Measurements from ENCODE around the gene NACC2. TPM values are rescaled to one million over a fixed set of nuclear protein-coding genes. Genes with fewer than 3 reads are reported as not detected.

NACC2 gene
- total and polyA plus RNA-seq, 2 donors (not counting 1 experiment from before 2014, with no cell fraction given), result 0.34 to 1.9 TPM

DNA sequence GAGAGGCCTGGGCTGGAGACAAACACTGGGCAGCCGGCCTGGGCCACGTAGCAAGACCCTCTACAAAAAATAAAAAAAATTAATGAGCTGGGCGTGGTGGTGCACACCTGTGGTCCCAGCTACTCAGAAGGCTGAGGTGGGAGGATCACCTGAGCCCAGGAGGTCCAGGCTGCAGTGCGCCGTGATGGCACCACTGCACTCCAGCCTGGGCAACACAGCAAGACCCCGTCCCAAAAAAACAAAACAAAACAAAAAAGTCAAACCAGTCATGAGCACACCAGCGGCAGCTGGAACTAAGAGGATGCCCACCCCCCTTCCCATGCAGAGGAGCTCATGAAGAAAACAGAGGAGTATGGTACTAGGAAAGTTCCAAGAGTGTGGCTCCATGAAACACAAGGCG, 131.8 kb downstream of the NACC2 start:
- Mint-ChIP-seq H3K27me3 (peaks cover 24% of the 10 kb centered on the region), H3K4me1 (peaks cover 29% of the 10 kb centered on the region), H3K4me3 (no peak overlapping the region), H3K9me3 (ENCODE audit: insufficient read depth) (no peaks in the 10 kb centered on the region), H3K27ac (no peak overlapping the region)
- WGBS (ENCODE audit: insufficient coverage), result 86% methylated on average over 4 of the region's 8 CpGs
- ATAC-seq (ENCODE audit: low read depth) (no peak), DNase-seq (no peak)
- Histone ChIP-seq H3K79me2 (ENCODE audit: control insufficient read depth, insufficient read depth, low read length) (peaks cover 26% of the 10 kb centered on the region), H3K4me1 (ENCODE audit: control insufficient read depth in 2 of 2, insufficient read depth in 2 of 2, low read length in 2 of 2) (peaks cover 11 to 26% of the 10 kb centered on the region in 2 donors), H3K36me3 (replicated peaks in 1 of 2; ENCODE audit: control extremely low read depth in 1 of 2, control insufficient read depth in 1 of 2, extremely low read depth in 1 of 2, insufficient read depth in 2 of 2, low read length in 1 of 2) (no peaks in the 10 kb centered on the region), H4K20me1 (ENCODE audit: control insufficient read depth, insufficient read depth, low read length, poor library complexity, severe bottlenecking) (peaks cover 11% of the 10 kb centered on the region), H2AFZ (ENCODE audit: insufficient read depth, low read depth, low read length, poor library complexity, severe bottlenecking) (no peak overlapping the region), H3K4me2 (replicated peaks; ENCODE audit: low read depth, low read length, poor library complexity, severe bottlenecking) (no peak overlapping the region), H3K27ac (ENCODE audit: low read length in 2 of 2) (no peak overlapping the region), H3K9ac (ENCODE audit: low read length) (no peak overlapping the region), H3K4me3 (ENCODE audit: control extremely low read depth in 1 of 5, extremely low read depth in 1 of 5, insufficient read depth in 1 of 5, low read depth in 2 of 5, low read length in 4 of 5) (no peak overlapping the region), H3K9me3 (ENCODE audit: control extremely low read depth in 1 of 3, control insufficient read depth in 2 of 3, insufficient read depth in 1 of 3, low read length in 2 of 3) (peaks cover 0 to 7% (median 0%) of the 10 kb centered on the region in 3 donors), H3K27me3 (replicated peaks in 1 of 4; ENCODE audit: control extremely low read depth in 1 of 4, control insufficient read depth in 3 of 4, insufficient read depth in 4 of 4, low read length in 3 of 4) (peaks cover 0 to 25% (median 0%) of the 10 kb centered on the region in 4 experiments)
- ChIA-PET POLR2A (no interaction called here), CTCF (interaction anchor here (1.4 to 1.8 kb wide), 2 partner anchors 159 to 262 kb away, joined by 3 to 7 read pairs; no protein-coding TSS in a partner anchor)
- intact Hi-C loops (cut with micrococcal nuclease), result loop anchor here (10.0 kb wide), 1 partner anchor 281 kb away; the partner anchor contains the start of gene QSOX2
- TF ChIP-seq, protein P1, sequence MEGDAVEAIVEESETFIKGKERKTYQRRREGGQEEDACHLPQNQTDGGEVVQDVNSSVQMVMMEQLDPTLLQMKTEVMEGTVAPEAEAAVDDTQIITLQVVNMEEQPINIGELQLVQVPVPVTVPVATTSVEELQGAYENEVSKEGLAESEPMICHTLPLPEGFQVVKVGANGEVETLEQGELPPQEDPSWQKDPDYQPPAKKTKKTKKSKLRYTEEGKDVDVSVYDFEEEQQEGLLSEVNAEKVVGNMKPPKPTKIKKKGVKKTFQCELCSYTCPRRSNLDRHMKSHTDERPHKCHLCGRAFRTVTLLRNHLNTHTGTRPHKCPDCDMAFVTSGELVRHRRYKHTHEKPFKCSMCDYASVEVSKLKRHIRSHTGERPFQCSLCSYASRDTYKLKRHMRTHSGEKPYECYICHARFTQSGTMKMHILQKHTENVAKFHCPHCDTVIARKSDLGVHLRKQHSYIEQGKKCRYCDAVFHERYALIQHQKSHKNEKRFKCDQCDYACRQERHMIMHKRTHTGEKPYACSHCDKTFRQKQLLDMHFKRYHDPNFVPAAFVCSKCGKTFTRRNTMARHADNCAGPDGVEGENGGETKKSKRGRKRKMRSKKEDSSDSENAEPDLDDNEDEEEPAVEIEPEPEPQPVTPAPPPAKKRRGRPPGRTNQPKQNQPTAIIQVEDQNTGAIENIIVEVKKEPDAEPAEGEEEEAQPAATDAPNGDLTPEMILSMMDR (IDR thresholded peaks at IDR 0.05), result no peak
- no peak for TF ChIP-seq EZH2 (IDR thresholded peaks at IDR 0.05; ENCODE audit: borderline replicate concordance, insufficient read depth, low read depth, low read length, poor library complexity, severe bottlenecking)

DNA sequence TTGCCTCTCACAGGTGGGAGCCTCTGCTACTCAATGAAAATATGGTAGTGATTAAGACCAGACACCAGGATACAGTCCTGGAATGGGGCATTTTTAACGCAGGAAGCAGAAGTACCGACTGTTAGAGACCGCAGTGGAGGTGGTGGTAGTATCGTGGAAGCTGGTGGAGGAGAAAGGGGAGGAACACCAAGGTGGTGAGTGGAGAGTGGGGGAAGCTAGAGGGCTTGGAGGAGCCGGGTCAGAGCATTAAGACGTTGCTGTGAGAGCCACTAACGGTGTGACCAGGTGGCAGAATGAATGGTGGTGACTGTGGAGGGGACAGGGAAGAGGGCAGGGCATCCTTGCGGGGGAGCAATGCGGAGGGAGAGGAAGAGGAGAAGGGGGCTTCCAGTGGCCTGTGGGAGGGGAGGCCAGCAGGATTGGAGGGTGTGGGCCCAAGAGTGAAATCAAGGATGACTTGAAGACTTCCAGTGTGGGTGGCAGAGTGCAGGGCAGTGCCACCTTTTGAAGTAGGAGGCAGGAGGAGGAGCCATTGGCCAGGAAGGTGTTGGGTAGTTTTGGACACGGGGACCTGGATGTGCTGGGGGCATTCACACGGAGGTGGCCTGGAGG, 132.3 kb downstream of the NACC2 start:
- no peak overlapping the region for H3K27ac ChIP-seq (ENCODE audit: low read length in 2 of 2)
- no peak overlapping the region for H3K4me3 ChIP-seq (ENCODE audit: control extremely low read depth in 1 of 5, extremely low read depth in 1 of 5, insufficient read depth in 1 of 5, low read depth in 2 of 5, low read length in 4 of 5)
- intact Hi-C loops (cut with micrococcal nuclease), result loop anchor here (10.0 kb wide), 1 partner anchor 282 kb away; the partner anchor contains the start of gene QSOX2
- no peak for ATAC-seq (ENCODE audit: low read depth)
- H3K36me3 ChIP-seq (replicated peaks in 1 of 2; ENCODE audit: control extremely low read depth in 1 of 2, control insufficient read depth in 1 of 2, extremely low read depth in 1 of 2, insufficient read depth in 2 of 2, low read length in 1 of 2), result no peaks in the 10 kb centered on the region
- H3K4me3 Mint-ChIP-seq, result peak overlapping the region; percentile 42
- peaks cover 0 to 7% (median 0%) of the 10 kb centered on the region in 3 donors for H3K9me3 ChIP-seq (ENCODE audit: control extremely low read depth in 1 of 3, control insufficient read depth in 2 of 3, insufficient read depth in 1 of 3, low read length in 2 of 3)
- no peak overlapping the region for H3K9ac ChIP-seq (ENCODE audit: low read length)
- H3K27me3 ChIP-seq (replicated peaks in 1 of 4; ENCODE audit: control extremely low read depth in 1 of 4, control insufficient read depth in 3 of 4, insufficient read depth in 4 of 4, low read length in 3 of 4), result peaks cover 0 to 22% (median 0%) of the 10 kb centered on the region in 4 experiments
- peaks cover 30% of the 10 kb centered on the region for H3K79me2 ChIP-seq (ENCODE audit: control insufficient read depth, insufficient read depth, low read length)
- no peak for TF ChIP-seq EZH2 (IDR thresholded peaks at IDR 0.05; ENCODE audit: borderline replicate concordance, insufficient read depth, low read depth, low read length, poor library complexity, severe bottlenecking)
- TF ChIP-seq, protein P1 (IDR thresholded peaks at IDR 0.05), result no peak
- H3K9me3 Mint-ChIP-seq (ENCODE audit: insufficient read depth), result no peaks in the 10 kb centered on the region
- peaks cover 29% of the 10 kb centered on the region for H3K4me1 Mint-ChIP-seq
- CTCF ChIA-PET, result interaction anchor here (1.4 to 1.8 kb wide), 2 partner anchors 160 to 263 kb away, joined by 3 to 7 read pairs; no protein-coding TSS in a partner anchor
- H3K27ac Mint-ChIP-seq, result no peak overlapping the region
- H3K4me1 ChIP-seq (ENCODE audit: control insufficient read depth in 2 of 2, insufficient read depth in 2 of 2, low read length in 2 of 2), result peaks cover 11 to 25% of the 10 kb centered on the region in 2 donors
- POLR2A ChIA-PET, result no interaction called here
- 33% methylated on average over 11 of the region's 11 CpGs for WGBS (ENCODE audit: insufficient coverage)
- peaks cover 23% of the 10 kb centered on the region for H3K27me3 Mint-ChIP-seq
- no peak for DNase-seq
- peak overlapping the region; percentile 55 for H2AFZ ChIP-seq (ENCODE audit: insufficient read depth, low read depth, low read length, poor library complexity, severe bottlenecking)
- H4K20me1 ChIP-seq (ENCODE audit: control insufficient read depth, insufficient read depth, low read length, poor library complexity, severe bottlenecking), result peaks cover 11% of the 10 kb centered on the region
- H3K4me2 ChIP-seq (replicated peaks; ENCODE audit: low read depth, low read length, poor library complexity, severe bottlenecking), result no peak overlapping the region
